Glutamatergic neuron (in vitro differentiated cells): ENCODE measurements around the gene SIN3B. TPM values are rescaled to one million over a fixed set of nuclear protein-coding genes. Genes with fewer than 3 reads are reported as not detected.

Experiments
- DNase-seq: peaks from one replicate; pipeline ENCODE4 v3.0.0; 2022
- H3K27ac Mint-ChIP-seq: one replicate; pipeline ENCODE4 v1.8.0; 2020; ENCODE audit warnings: mild to moderate bottlenecking, mixed read lengths, inconsistent platforms; ENCODE audit not compliant: unreplicated experiment
- H3K27me3 Mint-ChIP-seq: one replicate; pipeline ENCODE4 v1.8.0; 2020; ENCODE audit warnings: mild to moderate bottlenecking, moderate library complexity, mixed read lengths, inconsistent platforms; ENCODE audit not compliant: unreplicated experiment
- H3K36me3 Mint-ChIP-seq: one replicate; pipeline ENCODE4 v1.8.0; 2020; ENCODE audit warnings: mild to moderate bottlenecking, mixed read lengths, inconsistent platforms; ENCODE audit not compliant: unreplicated experiment
- H3K4me1 Mint-ChIP-seq: one replicate; pipeline ENCODE4 v1.8.0; 2020; ENCODE audit warnings: mild to moderate bottlenecking, low read depth, mixed read lengths, inconsistent platforms; ENCODE audit not compliant: unreplicated experiment
- H3K4me3 Mint-ChIP-seq: one replicate; pipeline ENCODE4 v1.8.0; 2020; ENCODE audit warnings: mild to moderate bottlenecking, mixed read lengths, inconsistent platforms; ENCODE audit not compliant: unreplicated experiment
- H3K9me3 Mint-ChIP-seq: one replicate; pipeline ENCODE4 v1.8.0; 2020; ENCODE audit warnings: mild to moderate bottlenecking, moderate library complexity, mixed read lengths, inconsistent platforms; ENCODE audit not compliant: unreplicated experiment
- CTCF ChIP-seq: fragments of 200-600 bp; sonication (generic); IDR thresholded peaks from one replicate; pipeline ENCODE4 v1.5.0; 2021; ENCODE audit not compliant: partially characterized antibody, unreplicated experiment
- total RNA-seq: library from RNA; stranded (reverse); fragmentation: NEBNext Ultra II Directional; extraction: Animal tissue kit (Norgen Biotek cat#: 25700); gene quantifications from one replicate; pipeline ENCODE4 v1.2.1, GENCODE V29; 2021; ENCODE audit not compliant: unreplicated experiment

SIN3B gene
- total RNA-seq, 1 donor from 2014 or later, result 97.9 TPM

DNA sequence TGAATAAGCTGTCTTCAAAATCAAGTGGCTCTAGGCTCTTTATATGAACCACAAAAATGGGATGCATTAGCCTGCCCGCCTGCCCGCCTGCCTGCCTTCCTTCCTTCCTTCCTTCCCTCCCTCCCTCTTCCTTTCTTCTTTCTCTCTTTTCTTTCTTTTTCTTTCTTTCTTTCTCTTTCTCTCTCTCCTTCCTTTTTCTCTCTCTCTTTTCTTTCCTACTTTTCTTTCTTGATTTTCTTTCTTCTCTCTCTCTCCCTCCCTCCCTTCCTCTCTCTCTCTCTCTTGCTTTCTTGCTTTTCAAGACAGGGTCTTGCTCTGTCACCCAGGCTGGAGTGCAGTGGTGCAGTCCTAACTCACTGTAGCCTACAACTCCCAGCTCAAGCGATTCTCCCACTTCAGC lies 86.5 kb downstream of the SIN3B start:
- TF ChIP-seq CTCF, result no peak
- Mint-ChIP-seq H3K27me3 (peaks cover 2% of the 10 kb centered on the region), H3K36me3 (peaks cover 10% of the 10 kb centered on the region), H3K4me3 (no peak overlapping the region), H3K4me1 (no peaks in the 10 kb centered on the region), H3K27ac (no peak overlapping the region), H3K9me3 (peaks cover 4% of the 10 kb centered on the region)
- DNase-seq, result no peak

DNA sequence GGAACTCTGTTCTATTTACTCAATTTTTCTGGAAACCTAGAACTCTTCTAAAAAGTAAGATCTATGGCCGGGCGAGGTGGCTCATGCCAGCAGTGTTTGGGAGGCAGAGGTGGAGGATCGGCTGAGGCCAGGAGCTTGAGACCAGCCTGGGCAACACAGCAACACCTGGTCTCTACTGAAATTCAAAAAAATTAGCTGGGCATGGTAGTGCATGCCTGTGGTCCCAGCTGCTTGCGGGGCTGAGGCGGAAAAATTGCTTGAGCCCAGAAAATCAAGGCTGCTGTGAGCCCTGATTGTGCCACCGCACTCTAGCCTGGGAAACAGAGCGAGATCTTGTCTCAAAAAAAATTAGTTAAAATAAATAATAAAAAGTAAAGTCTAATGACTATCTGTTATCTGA lies 88.2 kb downstream of the SIN3B start:
- DNase-seq, result no peak
- H3K4me1 Mint-ChIP-seq, result no peaks in the 10 kb centered on the region
- no peak overlapping the region for H3K4me3 Mint-ChIP-seq
- peaks cover 10% of the 10 kb centered on the region for H3K36me3 Mint-ChIP-seq
- peaks cover 2% of the 10 kb centered on the region for H3K27me3 Mint-ChIP-seq
- no peak overlapping the region for H3K27ac Mint-ChIP-seq
- TF ChIP-seq CTCF, result no peak
- H3K9me3 Mint-ChIP-seq, result peaks cover 8% of the 10 kb centered on the region

DNA sequence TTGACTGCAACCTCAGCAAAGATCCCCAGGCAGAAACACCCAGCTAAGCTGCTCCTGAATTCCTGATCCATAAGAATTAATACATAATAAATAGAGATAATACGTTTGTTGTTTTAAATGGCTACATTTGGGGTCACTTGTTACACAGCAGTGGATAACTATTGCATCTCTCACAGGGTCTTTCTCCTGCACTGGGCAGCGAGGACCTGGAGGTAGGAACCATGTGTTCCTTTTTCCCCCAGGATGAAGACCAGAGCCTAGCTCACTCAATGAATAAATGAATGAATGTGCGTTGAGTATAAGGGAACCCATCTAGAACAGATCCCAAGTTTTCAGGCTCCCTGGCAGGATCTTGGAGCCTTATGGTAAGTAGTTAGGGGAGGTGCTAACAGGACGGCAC lies 90.3 kb downstream of the SIN3B start:
- Mint-ChIP-seq H3K9me3 (peaks cover 3% of the 10 kb centered on the region), H3K36me3 (no peaks in the 10 kb centered on the region), H3K27me3 (peaks cover 2% of the 10 kb centered on the region), H3K27ac (no peak overlapping the region), H3K4me3 (no peak overlapping the region), H3K4me1 (no peaks in the 10 kb centered on the region)
- TF ChIP-seq CTCF, result no peak
- DNase-seq, result no peak

GRCh38 chr19:16920816-16921529 lies 91.8 kb downstream of the SIN3B start:
- Mint-ChIP-seq H3K36me3 (no peaks in the 10 kb centered on the region), H3K4me3 (no peak overlapping the region), H3K4me1 (no peaks in the 10 kb centered on the region), H3K27me3 (peaks cover 2% of the 10 kb centered on the region), H3K27ac (no peak overlapping the region), H3K9me3 (peaks cover 6% of the 10 kb centered on the region)
- no peak for TF ChIP-seq CTCF
- no peak for DNase-seq

DNA sequence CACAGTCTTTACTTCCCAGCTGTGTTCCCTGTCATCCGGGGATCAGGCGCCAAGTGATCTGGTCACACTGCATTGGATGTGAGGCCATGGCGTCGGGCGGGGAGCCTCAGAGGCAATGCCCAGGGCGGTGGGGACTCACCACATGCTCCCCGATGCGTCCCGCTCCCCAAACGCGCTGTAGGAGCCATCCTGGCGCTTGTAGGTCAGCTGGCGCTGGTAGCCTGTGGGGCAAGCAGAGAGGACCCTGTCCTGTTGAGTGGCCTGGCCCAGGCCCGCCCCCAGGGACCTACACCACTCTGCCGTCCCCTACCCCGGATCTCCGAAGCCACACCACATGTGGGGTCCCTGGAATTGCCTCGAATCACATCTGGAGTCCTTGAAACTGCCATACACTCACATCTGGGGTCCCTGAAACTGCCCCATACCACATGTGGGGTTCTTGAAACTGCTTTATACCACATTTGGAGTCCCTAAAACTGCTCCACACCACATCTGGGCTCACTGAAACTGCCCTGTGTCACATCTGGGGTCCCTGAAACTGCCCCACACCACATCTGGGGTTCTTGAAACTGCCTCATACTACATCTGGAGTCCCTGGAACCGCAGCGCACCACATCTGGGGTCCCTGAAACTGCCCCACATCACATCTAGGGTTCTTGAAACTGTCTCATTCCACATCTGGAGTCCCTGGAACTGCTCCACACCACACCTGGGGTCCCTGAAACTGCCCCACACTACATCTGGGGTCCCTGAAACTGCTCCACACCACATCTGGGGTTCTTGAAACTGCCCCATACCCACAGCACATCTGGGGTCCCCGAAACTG lies 92.8 kb downstream of the SIN3B start:
- no peak for TF ChIP-seq CTCF
- H3K36me3 Mint-ChIP-seq, result peaks cover 5% of the 10 kb centered on the region
- H3K9me3 Mint-ChIP-seq, result peaks cover 6% of the 10 kb centered on the region
- no peak overlapping the region for H3K27ac Mint-ChIP-seq
- peaks cover 2% of the 10 kb centered on the region for H3K27me3 Mint-ChIP-seq
- no peak for DNase-seq
- H3K4me1 Mint-ChIP-seq, result no peaks in the 10 kb centered on the region
- H3K4me3 Mint-ChIP-seq, result no peak overlapping the region
